MM.1S (cell line): ENCODE data around the gene FBH1.

Experiments
- DNase-seq: peaks from one replicate; pipeline ENCODE4 v3.0.0-alpha.2; 2015
- H2AFZ ChIP-seq: fragments of 300-600 bp; sonication (generic); 2 replicates; pipeline ENCODE4 v1.6.0; 2016; ENCODE audit warnings: antibody characterized with exemption, low read length
- H3F3A ChIP-seq: fragments of 300-600 bp; sonication (generic); 2 replicates; pipeline ENCODE4 v1.6.1; 2016; ENCODE audit warnings: mild to moderate bottlenecking, antibody characterized with exemption, low read length, moderate library complexity, mixed read lengths; ENCODE audit not compliant: insufficient read depth
- H3K27ac ChIP-seq: fragments of 300-600 bp; sonication (generic); 2 replicates; pipeline ENCODE4 v1.5.1; 2016; ENCODE audit warnings: mild to moderate bottlenecking, low read length
- H3K27me3 ChIP-seq: fragments of 300-600 bp; sonication (generic); replicated peaks from 2 replicates; pipeline ENCODE4 v1.6.0; 2016; ENCODE audit warnings: low read length; ENCODE audit not compliant: insufficient read depth
- H3K36me3 ChIP-seq: fragments of 300-600 bp; sonication (generic); replicated peaks from 2 replicates; pipeline ENCODE4 v1.6.1; 2016; ENCODE audit warnings: mild to moderate bottlenecking, low read length, mixed read lengths; ENCODE audit not compliant: insufficient read depth
- H3K4me1 ChIP-seq: fragments of 300-600 bp; sonication (generic); 2 replicates; pipeline ENCODE4 v1.6.1; 2016; ENCODE audit warnings: low read length, mixed read lengths
- H3K4me2 ChIP-seq: fragments of 300-600 bp; sonication (generic); 2 replicates; pipeline ENCODE4 v1.6.0; 2016; ENCODE audit warnings: low read depth, low read length
- H3K4me3 ChIP-seq: fragments of 300-600 bp; sonication (generic); 2 replicates; pipeline ENCODE4 v1.5.1; 2016; ENCODE audit warnings: low read length, mixed read lengths
- H3K79me2 ChIP-seq: fragments of 300-600 bp; sonication (generic); 2 replicates; pipeline ENCODE4 v1.6.1; 2016; ENCODE audit warnings: mixed run types, low read length, mixed read lengths
- H3K9ac ChIP-seq: fragments of 300-600 bp; sonication (generic); 2 replicates; pipeline ENCODE4 v1.6.1; 2016; ENCODE audit warnings: low read length, mixed read lengths
- H3K9me2 ChIP-seq: fragments of 300-600 bp; sonication (generic); replicated peaks from 2 replicates; pipeline ENCODE4 v1.6.1; 2016; ENCODE audit warnings: mild to moderate bottlenecking, low read length, mixed read lengths; ENCODE audit not compliant: insufficient read depth
- H3K9me3 ChIP-seq: fragments of 300-600 bp; sonication (generic); replicated peaks from 2 replicates; pipeline ENCODE4 v1.6.1; 2016; ENCODE audit warnings: mild to moderate bottlenecking, low read length, mixed read lengths; ENCODE audit not compliant: insufficient read depth
- H4K20me1 ChIP-seq: fragments of 300-600 bp; sonication (generic); 2 replicates; pipeline ENCODE4 v1.6.1; 2016; ENCODE audit warnings: mild to moderate bottlenecking, low read length, moderate library complexity, mixed read lengths; ENCODE audit not compliant: insufficient read depth
- CTCF ChIP-seq: fragments of 300-600 bp; sonication (generic); IDR thresholded peaks from 2 replicates; pipeline ENCODE4 v1.5.1; 2016; ENCODE audit warnings: antibody characterized with exemption, low read length, mixed read lengths
- EZH2 ChIP-seq: fragments of 300-600 bp; sonication (generic); optimal IDR thresholded peaks from 2 replicates; pipeline ENCODE3; 2017; ENCODE audit warnings: low read depth, mild to moderate bottlenecking, antibody characterized with exemption, low read length, mixed read lengths
- EZH2phosphoT487 ChIP-seq: fragments of 300-600 bp; sonication (generic); IDR thresholded peaks from 2 replicates; pipeline ENCODE4 v1.6.1; 2018; ENCODE audit warnings: antibody characterized with exemption, low read length

The FBH1 gene

GRCh38 chr10:5978230-5978489, 88.1 kb downstream of the FBH1 start:
- Histone ChIP-seq H2AFZ (peak overlapping the region; percentile 90), H3F3A (peaks cover 32% of the 10 kb centered on the region), H3K9me2 (no peaks in the 10 kb centered on the region), H3K9ac (peak overlapping the region; percentile 91), H3K9me3 (no peaks in the 10 kb centered on the region), H3K79me2 (peaks cover 41% of the 10 kb centered on the region), H3K27ac (peak overlapping the region; percentile 94; the same call in 1 of the 2 replicates), H3K4me1 (peaks cover 6% of the 10 kb centered on the region), H3K36me3 (no peaks in the 10 kb centered on the region), H4K20me1 (no peaks in the 10 kb centered on the region), H3K4me3 (peak overlapping the region; percentile 100), H3K4me2 (peak overlapping the region; percentile 96), H3K27me3 (no peaks in the 10 kb centered on the region)
- peak; percentile 38 for DNase-seq
- TF ChIP-seq EZH2 = no peak
- no peak for TF ChIP-seq EZH2phosphoT487
- TF ChIP-seq CTCF = 0 out of 2 replicates have a peak, but pooled peaks have one; percentile 2

GRCh38 chr10:5981529-5981928, 91.5 kb downstream of the FBH1 start:
- no peak for DNase-seq
- Histone ChIP-seq H3K4me2 (no peak overlapping the region), H3K27me3 (no peaks in the 10 kb centered on the region), H3K9me3 (no peaks in the 10 kb centered on the region), H3K4me3 (no peak overlapping the region), H4K20me1 (no peaks in the 10 kb centered on the region), H3F3A (peaks cover 15% of the 10 kb centered on the region), H3K4me1 (no peaks in the 10 kb centered on the region), H3K9me2 (no peaks in the 10 kb centered on the region), H3K36me3 (no peaks in the 10 kb centered on the region), H3K79me2 (peaks cover 9% of the 10 kb centered on the region), H3K27ac (no peak overlapping the region), H3K9ac (no peak overlapping the region), H2AFZ (no peak overlapping the region)
- TF ChIP-seq EZH2phosphoT487 (no peak), EZH2 (no peak)

- no peak for TF ChIP-seq CTCF
- TF ChIP-seq EZH2 = no peak
- no peak for TF ChIP-seq EZH2phosphoT487
- Histone ChIP-seq H3F3A (no peaks in the 10 kb centered on the region), H3K27me3 (no peaks in the 10 kb centered on the region), H2AFZ (no peak overlapping the region), H3K36me3 (no peaks in the 10 kb centered on the region), H3K4me2 (no peak overlapping the region), H3K9ac (no peak overlapping the region), H3K79me2 (no peaks in the 10 kb centered on the region), H3K27ac (no peak overlapping the region), H3K9me2 (no peaks in the 10 kb centered on the region), H3K9me3 (no peaks in the 10 kb centered on the region), H3K4me1 (no peaks in the 10 kb centered on the region), H4K20me1 (no peaks in the 10 kb centered on the region), H3K4me3 (no peak overlapping the region)
- no peak for DNase-seq
Measured at GRCh38 chr10:5983774-5984173, 93.7 kb downstream of the FBH1 start.

- no peaks in the 10 kb centered on the region for H3K4me1 ChIP-seq
- no peaks in the 10 kb centered on the region for H3K79me2 ChIP-seq
- no peaks in the 10 kb centered on the region for H4K20me1 ChIP-seq
- no peaks in the 10 kb centered on the region for H3K9me3 ChIP-seq
- no peaks in the 10 kb centered on the region for H3K36me3 ChIP-seq
- no peak overlapping the region for H3K4me2 ChIP-seq
- DNase-seq = no peak
- no peak overlapping the region for H2AFZ ChIP-seq
- no peaks in the 10 kb centered on the region for H3K9me2 ChIP-seq
- TF ChIP-seq EZH2phosphoT487 (no peak), EZH2 (no peak), CTCF (no peak)
- H3F3A ChIP-seq = no peaks in the 10 kb centered on the region
- H3K27ac ChIP-seq = no peak overlapping the region
- no peak overlapping the region for H3K9ac ChIP-seq
- H3K4me3 ChIP-seq = no peak overlapping the region
- no peaks in the 10 kb centered on the region for H3K27me3 ChIP-seq
Measured at GRCh38 chr10:5985029-5985428, 95.0 kb downstream of the FBH1 start.
